Endothelial cell of umbilical vein (primary cell): ENCODE data around the gene CLIC1. TPM values are rescaled to one million over a fixed set of nuclear protein-coding genes. Genes with fewer than 3 reads are reported as not detected.

Experiments
- BruUV-seq: library from RNA; stranded (reverse); fragments of 400-500 nt; replicated peaks from 2 replicates; lab custom pipeline; 2021; lab: Mats Ljungman, UMichigan
- CTCF ChIA-PET: fragments of 300-600, 350-600 bp; sonication (Branson Sonifier 250); formaldehyde crosslinking; loops from one replicate; lab custom pipeline; 2021; ENCODE audit warnings: antibody characterized with exemption, inconsistent platforms; lab: Charles Lee
- POLR2A ChIA-PET: fragments of 300-600, 350-600 bp; sonication (Branson Sonifier 250); formaldehyde crosslinking; loops from one replicate; lab custom pipeline; 2021; ENCODE audit warnings: antibody characterized with exemption, inconsistent platforms; lab: Charles Lee
- DNase-seq: peaks from one replicate; pipeline ENCODE4 v3.0.0-alpha.2; 2011; ENCODE audit warnings: low read depth, low spot score
- FAIRE-seq: peaks from 2 replicates; lab custom pipeline; 2011; peaks lifted over from hg19 to GRCh38; lab: Jason Lieb, UNC
- H2AFZ ChIP-seq: 2 replicates; pipeline ENCODE4 v1.6.0; 2012; ENCODE audit warnings: low read depth, low read length, control low read depth, inconsistent platforms
- H3K27ac ChIP-seq: 2 replicates; pipeline ENCODE4 v1.5.1; 2011; ENCODE audit warnings: low read depth, mild to moderate bottlenecking, control low read depth, low read length, moderate library complexity; ENCODE audit not compliant: insufficient read depth
- H3K27me3 ChIP-seq, 2 experiments: 2 replicates each; pipeline versions ENCODE4 v1.6.0 to v1.6.1; 2011; ENCODE audit warnings: low read length in 2 of 2, mixed read lengths in 1 of 2; ENCODE audit not compliant: control insufficient read depth in 2 of 2, insufficient read depth in 2 of 2
- H3K36me3 ChIP-seq, 2 experiments: 2 replicates in 1 of 2; 3 replicates in 1 of 2; pipeline ENCODE4 v1.5.1; 2011; ENCODE audit warnings: low read length in 2 of 2, mild to moderate bottlenecking in 1 of 2, moderate library complexity in 1 of 2; ENCODE audit not compliant: control insufficient read depth in 2 of 2, insufficient read depth in 2 of 2; ENCODE audit errors: extremely low read depth in 1 of 2
- H3K4me1 ChIP-seq: 3 replicates; pipeline ENCODE4 v1.5.1; 2011; ENCODE audit warnings: mild to moderate bottlenecking, low read length; ENCODE audit not compliant: control insufficient read depth, insufficient read depth; ENCODE audit errors: extremely low read depth
- H3K4me2 ChIP-seq: 2 replicates; pipeline ENCODE4 v1.6.1; 2011; ENCODE audit warnings: low read length, control low read depth, mixed read lengths; ENCODE audit not compliant: insufficient read depth
- H3K4me3 ChIP-seq, 3 experiments: fragments of 200-600 bp in 1 of 3; sonication (generic), shearing (Covaris generic) in 1 of 3; replicated peaks in 1 of 3; 2 replicates each; pipeline ENCODE4 v1.5.1; 2011 to 2016; ENCODE audit warnings: control low read depth in 3 of 3, low read length in 3 of 3, mild to moderate bottlenecking in 2 of 3, inconsistent platforms in 1 of 3, low read depth in 1 of 3, moderate library complexity in 1 of 3; ENCODE audit not compliant: insufficient read depth in 1 of 3
- H3K79me2 ChIP-seq: 2 replicates; pipeline ENCODE4 v1.6.0; 2012; ENCODE audit warnings: low read length, inconsistent platforms; ENCODE audit not compliant: control insufficient read depth, insufficient read depth
- H3K9ac ChIP-seq: replicated peaks from 2 replicates; pipeline ENCODE3; 2011; ENCODE audit warnings: low read length, control low read depth; ENCODE audit not compliant: insufficient read depth; ENCODE audit errors: extremely low read depth
- H3K9me1 ChIP-seq: replicated peaks from 3 replicates; pipeline ENCODE4 v1.6.0; 2011; ENCODE audit warnings: mild to moderate bottlenecking, low read length; ENCODE audit not compliant: control insufficient read depth, insufficient read depth; ENCODE audit errors: extremely low read depth
- H3K9me3 ChIP-seq: replicated peaks from 2 replicates; pipeline ENCODE4 v1.5.1; 2012; ENCODE audit warnings: low read length, inconsistent platforms; ENCODE audit not compliant: control insufficient read depth, insufficient read depth
- H4K20me1 ChIP-seq: replicated peaks from 2 replicates; pipeline ENCODE3; 2011; ENCODE audit warnings: mild to moderate bottlenecking, low read length; ENCODE audit not compliant: control insufficient read depth, insufficient read depth; ENCODE audit errors: extremely low read depth
- EZH2 ChIP-seq: IDR thresholded peaks from 2 replicates; pipeline ENCODE4 v1.6.1; 2012; ENCODE audit warnings: borderline replicate concordance, low read depth, mild to moderate bottlenecking, moderate library complexity, low read length, inconsistent platforms; ENCODE audit not compliant: severe bottlenecking
- FOS ChIP-seq: IDR thresholded peaks from 2 replicates; pipeline ENCODE4 v1.6.1; 2011; ENCODE audit warnings: mild to moderate bottlenecking, low read length, moderate library complexity, borderline replicate concordance; ENCODE audit not compliant: insufficient read depth
- GATA2 ChIP-seq: IDR thresholded peaks from 2 replicates; pipeline ENCODE4 v1.7.0; 2011; ENCODE audit warnings: low read depth, mild to moderate bottlenecking, moderate library complexity, mixed read lengths, low read length; ENCODE audit not compliant: insufficient read length, insufficient read depth
- JUN ChIP-seq: IDR thresholded peaks from 2 replicates; pipeline ENCODE4 v1.6.1; 2011; ENCODE audit warnings: borderline replicate concordance, low read depth; ENCODE audit not compliant: insufficient read length, insufficient read depth
- MAX ChIP-seq: IDR thresholded peaks from 2 replicates; pipeline ENCODE4 v1.6.1; 2011; ENCODE audit not compliant: insufficient read depth, insufficient read length
- MYC ChIP-seq: IDR thresholded peaks from one replicate; pipeline ENCODE4 v1.6.1; 2011; ENCODE audit warnings: mild to moderate bottlenecking, low read depth, low read length
- POLR2A ChIP-seq: IDR thresholded peaks from 2 replicates; pipeline ENCODE4 v1.6.1; 2012; ENCODE audit warnings: low read depth, mild to moderate bottlenecking, control low read depth, low read length
- POLR2AphosphoS5 ChIP-seq: IDR thresholded peaks from 2 replicates; pipeline ENCODE4 v1.6.1; 2012; ENCODE audit warnings: low read depth, mild to moderate bottlenecking, control low read depth, low read length, moderate library complexity; ENCODE audit not compliant: insufficient read depth
- dilution Hi-C: fragments of 300-500 bp; cut with MboI; formaldehyde crosslinking; loops from one replicate; pipeline ENCODE4 v1.15.0; 2019; ENCODE audit warnings: low sequenced_read_pairs; ENCODE audit not compliant: extremely low pct_ligation_motif_present
- intact Hi-C: fragments of 100-400 bp; cut with micrococcal nuclease; formaldehyde crosslinking; loops from one replicate; pipeline ENCODE4 v1.10.0; 2022
- polyA plus RNA-seq, 4 experiments: library from polyadenylated mRNA; depleted of rRNA in 3 of 4; stranded (reverse) in 3 of 4; unstranded in 1 of 4; fragments of >200 nt; gene quantifications; 2 replicates each; pipeline versions ENCODE4 v1.2.1 to v1.2.3, GENCODE V29; 2011 to 2012; ENCODE audit warnings: missing spikeins in 1 of 4
- total RNA-seq: library from RNA; stranded (reverse); gene quantifications from 2 replicates; pipeline ENCODE4 v1.2.3, GENCODE V29; 2021
- TF ChIP-seq, protein P1 (sequence below), 2 donors: IDR thresholded peaks; 1 replicate in 1 of 2; 2 replicates in 1 of 2; pipeline ENCODE4 v1.5.1; 2011; ENCODE audit warnings: low read length in 2 of 2, mild to moderate bottlenecking in 2 of 2, moderate library complexity in 2 of 2, control low read depth in 1 of 2, inconsistent platforms in 1 of 2, low read depth in 1 of 2; ENCODE audit not compliant: insufficient read depth in 1 of 2; ENCODE audit errors: extremely low read depth in 1 of 2

The CLIC1 gene
- total and polyA plus RNA-seq, 2 donors (not counting 3 experiments of a cell fraction or from before 2014, with no cell fraction given) = 543 to 578 TPM

DNA sequence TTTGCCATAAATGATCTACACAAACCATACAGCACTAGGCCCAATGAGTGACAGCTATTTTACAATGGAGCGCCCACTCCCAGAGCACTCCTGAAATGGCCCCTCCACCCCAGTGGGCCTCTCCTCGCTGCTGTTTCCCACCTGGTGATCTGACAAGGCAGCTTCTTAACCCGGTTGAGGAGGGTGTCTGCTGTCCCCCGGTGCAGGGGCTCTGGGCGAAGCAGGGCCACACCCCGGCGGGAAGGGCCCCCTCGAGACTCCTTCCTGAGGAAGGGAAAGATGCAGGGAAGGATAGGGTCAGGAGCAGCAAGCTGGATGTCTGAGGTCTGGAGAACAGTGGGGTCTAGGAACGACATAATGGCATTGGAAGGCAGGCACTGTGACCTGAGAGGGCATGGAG, 43.4 kb downstream of the CLIC1 start:
- Histone ChIP-seq H3K79me2 (no peaks in the 10 kb centered on the region), H3K9me3 (no peaks in the 10 kb centered on the region), H3K27ac (no peak overlapping the region), H3K4me1 (peaks cover 10% of the 10 kb centered on the region), H3K36me3 (peaks cover 6 to 43% of the 10 kb centered on the region in 2 experiments), H3K4me2 (no peak overlapping the region), H2AFZ (no peak overlapping the region), H4K20me1 (no peaks in the 10 kb centered on the region), H3K9me1 (no peaks in the 10 kb centered on the region), H3K27me3 (no peaks in the 10 kb centered on the region), H3K9ac (no peak overlapping the region), H3K4me3 (no peak overlapping the region)
- CTCF ChIA-PET = interaction anchor here (1.4 to 2.2 kb wide), 3 partner anchors 8 to 137 kb away, joined by 4 to 10 read pairs (median 4); no protein-coding TSS in a partner anchor
- no peak for TF ChIP-seq MYC
- POLR2A ChIA-PET = no interaction called here
- intact Hi-C loops = no loop called here
- BruUV-seq = no TSS peak
- DNase-seq = no peak
- no peak for FAIRE-seq
- dilution Hi-C loops = no loop called here

DNA sequence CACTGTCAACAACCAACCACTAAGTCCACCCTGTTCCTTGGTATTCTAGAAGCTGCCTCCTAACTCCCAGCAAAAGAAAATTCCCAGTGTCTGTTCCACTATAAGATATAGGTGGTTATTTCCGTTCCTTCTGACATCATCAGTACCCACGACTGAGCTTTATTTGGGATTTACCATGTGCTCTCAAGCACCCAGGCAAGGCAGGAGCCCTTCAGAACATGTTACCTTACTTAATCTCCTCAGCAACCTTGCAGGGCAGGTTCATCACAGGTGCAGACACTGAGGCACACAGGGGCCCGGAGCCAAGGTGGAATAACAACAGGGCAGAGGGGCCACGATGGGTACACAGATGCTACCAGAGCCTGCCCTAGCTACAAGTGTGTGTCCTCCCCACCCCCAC, 44.0 kb downstream of the CLIC1 start:
- no peaks in the 10 kb centered on the region for H3K79me2 ChIP-seq
- TF ChIP-seq JUN (no peak), POLR2A (no peak), EZH2 (no peak), FOS (no peak), GATA2 (no peak), MYC (no peak), MAX (no peak), POLR2AphosphoS5 (no peak)
- TF ChIP-seq, protein P1, sequence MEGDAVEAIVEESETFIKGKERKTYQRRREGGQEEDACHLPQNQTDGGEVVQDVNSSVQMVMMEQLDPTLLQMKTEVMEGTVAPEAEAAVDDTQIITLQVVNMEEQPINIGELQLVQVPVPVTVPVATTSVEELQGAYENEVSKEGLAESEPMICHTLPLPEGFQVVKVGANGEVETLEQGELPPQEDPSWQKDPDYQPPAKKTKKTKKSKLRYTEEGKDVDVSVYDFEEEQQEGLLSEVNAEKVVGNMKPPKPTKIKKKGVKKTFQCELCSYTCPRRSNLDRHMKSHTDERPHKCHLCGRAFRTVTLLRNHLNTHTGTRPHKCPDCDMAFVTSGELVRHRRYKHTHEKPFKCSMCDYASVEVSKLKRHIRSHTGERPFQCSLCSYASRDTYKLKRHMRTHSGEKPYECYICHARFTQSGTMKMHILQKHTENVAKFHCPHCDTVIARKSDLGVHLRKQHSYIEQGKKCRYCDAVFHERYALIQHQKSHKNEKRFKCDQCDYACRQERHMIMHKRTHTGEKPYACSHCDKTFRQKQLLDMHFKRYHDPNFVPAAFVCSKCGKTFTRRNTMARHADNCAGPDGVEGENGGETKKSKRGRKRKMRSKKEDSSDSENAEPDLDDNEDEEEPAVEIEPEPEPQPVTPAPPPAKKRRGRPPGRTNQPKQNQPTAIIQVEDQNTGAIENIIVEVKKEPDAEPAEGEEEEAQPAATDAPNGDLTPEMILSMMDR (IDR thresholded peaks at IDR 0.05; ENCODE audit: extremely low read depth in 1 of 2, insufficient read depth in 1 of 2, low read depth in 1 of 2, low read length in 2 of 2) = no peak
- DNase-seq (no peak), FAIRE-seq (no peak)
- no peak overlapping the region for H3K9ac ChIP-seq
- dilution Hi-C loops = no loop called here
- no peaks in the 10 kb centered on the region for H3K9me1 ChIP-seq
- H3K4me2 ChIP-seq = no peak overlapping the region
- intact Hi-C loops = no loop called here
- no peaks in the 10 kb centered on the region for H3K27me3 ChIP-seq
- H3K9me3 ChIP-seq = no peaks in the 10 kb centered on the region
- H3K36me3 ChIP-seq = peaks cover 6 to 46% of the 10 kb centered on the region in 2 experiments
- no peak overlapping the region for H3K4me3 ChIP-seq
- H2AFZ ChIP-seq = no peak overlapping the region
- CTCF ChIA-PET = interaction anchor here (1.4 to 2.1 kb wide), 2 partner anchors 114 to 138 kb away, joined by 4 to 5 read pairs; partner anchors contain the start of gene LSM2
- H3K27ac ChIP-seq = no peak overlapping the region
- no TSS peak for BruUV-seq
- POLR2A ChIA-PET = no interaction called here
- no peaks in the 10 kb centered on the region for H4K20me1 ChIP-seq
- peaks cover 10% of the 10 kb centered on the region for H3K4me1 ChIP-seq
